Measurements from ENCODE around the gene CTAGE9.

Gene CTAGE9

DNA sequence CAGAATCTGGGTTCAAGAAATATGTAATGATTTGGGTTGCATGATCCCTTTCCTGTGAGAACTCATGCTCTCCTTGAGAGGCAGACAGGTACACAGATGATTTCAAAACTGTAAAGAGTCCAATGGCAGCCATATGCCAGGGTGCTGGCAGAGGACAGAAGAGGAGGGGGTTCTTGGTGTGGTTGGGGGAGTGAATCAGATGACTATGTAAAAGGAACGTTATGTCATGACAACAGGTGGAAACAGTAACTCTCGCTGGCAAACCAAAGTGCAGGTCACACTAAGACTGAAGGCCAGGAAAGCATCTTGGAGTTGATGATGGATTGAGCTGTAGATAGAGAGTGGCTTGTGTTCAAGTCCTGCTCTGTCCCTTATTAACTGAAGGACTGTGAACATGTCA lies 29.9 kb downstream of the CTAGE9 start:
- in situ Hi-C loops (cut with HindIII; ENCODE audit: low sequenced_read_pairs): no loop called here

DNA sequence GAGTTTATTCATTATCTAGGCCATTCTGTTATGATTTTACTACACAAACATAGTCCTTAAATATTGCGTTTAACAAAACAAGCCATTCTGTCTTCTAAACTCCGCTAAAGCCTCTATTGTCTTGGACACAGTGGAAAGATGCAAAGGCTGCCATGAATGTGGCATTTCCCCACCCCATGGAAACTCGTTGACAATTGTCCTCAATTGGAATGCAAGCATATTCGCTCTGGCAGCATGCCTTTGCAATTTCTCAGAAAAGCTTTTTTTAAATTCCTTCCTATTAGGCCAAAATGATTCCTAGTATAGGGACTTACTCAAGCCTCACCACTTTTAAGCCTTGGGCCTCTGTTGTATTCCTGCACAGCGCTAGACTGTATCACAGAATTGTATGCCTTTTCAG lies 32.4 kb downstream of the CTAGE9 start:
- in situ Hi-C loops (cut with HindIII; ENCODE audit: low sequenced_read_pairs): no loop called here

DNA sequence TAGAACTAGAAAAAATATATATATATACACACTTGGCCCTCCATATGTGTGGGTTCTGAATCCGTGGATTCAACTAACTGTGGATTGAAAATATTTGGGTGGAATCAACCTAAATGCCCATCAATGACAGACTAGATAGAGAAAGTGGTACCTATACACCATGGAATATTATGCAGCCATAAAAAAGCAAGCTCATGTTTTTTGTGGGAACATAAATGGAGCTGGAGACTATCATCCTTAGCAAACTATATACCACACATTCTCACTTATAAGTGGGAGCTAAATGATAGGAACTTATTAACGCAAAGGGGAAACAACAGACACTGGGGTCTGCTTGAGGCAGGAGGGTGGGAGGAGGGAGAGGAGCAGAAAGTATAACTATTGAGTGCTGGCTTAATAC lies 37.6 kb downstream of the CTAGE9 start:
- in situ Hi-C loops (cut with HindIII; ENCODE audit: low sequenced_read_pairs): no loop called here

DNA sequence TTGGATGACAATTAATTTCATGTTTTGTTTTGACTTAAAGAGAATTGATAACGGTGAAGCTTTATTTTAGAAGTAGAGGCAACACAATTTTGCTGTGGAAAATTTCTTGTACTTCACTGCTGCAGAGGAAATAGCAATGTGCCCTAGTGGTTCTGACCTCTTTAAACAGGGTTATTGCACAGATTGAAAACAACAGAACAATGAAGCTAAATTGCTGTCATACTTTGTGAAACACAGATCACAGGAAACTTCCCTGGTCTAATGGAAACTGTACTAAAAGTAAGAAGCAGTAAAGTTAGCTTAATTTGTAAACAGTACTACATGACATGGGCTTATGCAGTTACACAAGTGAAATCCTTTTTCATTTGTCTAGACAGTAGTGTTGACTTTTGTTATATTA lies 40.9 kb downstream of the CTAGE9 start:
- in situ Hi-C loops (cut with HindIII; ENCODE audit: low sequenced_read_pairs): no loop called here

DNA sequence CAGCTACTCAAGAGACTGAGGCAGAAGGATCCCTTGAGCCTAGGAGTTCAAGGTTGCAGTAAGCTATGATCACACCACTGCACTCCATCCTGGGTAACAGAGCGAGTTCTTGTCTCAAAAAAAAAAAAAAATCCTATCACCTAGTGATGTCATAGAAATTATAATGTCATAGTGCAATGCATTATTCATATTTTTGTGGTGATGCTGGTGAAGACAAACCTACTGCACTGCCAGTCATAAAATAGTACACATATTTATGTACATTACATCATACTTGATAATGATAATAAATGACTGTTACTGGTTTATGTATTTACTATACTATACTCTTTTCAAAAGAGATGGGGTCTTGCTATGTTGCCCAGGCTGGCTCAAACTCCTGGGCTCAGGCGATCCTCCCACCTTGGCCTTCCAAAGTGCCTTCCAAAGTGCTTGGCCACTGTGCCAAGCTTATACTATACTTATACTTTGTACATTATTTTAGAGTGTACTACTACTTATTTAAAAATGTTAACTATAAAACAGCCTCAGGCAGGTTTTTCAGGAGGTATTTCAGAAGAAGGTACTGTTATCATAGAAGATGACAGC lies 47.1 kb downstream of the CTAGE9 start:
- in situ Hi-C loops (cut with HindIII; ENCODE audit: low sequenced_read_pairs): no loop called here

DNA sequence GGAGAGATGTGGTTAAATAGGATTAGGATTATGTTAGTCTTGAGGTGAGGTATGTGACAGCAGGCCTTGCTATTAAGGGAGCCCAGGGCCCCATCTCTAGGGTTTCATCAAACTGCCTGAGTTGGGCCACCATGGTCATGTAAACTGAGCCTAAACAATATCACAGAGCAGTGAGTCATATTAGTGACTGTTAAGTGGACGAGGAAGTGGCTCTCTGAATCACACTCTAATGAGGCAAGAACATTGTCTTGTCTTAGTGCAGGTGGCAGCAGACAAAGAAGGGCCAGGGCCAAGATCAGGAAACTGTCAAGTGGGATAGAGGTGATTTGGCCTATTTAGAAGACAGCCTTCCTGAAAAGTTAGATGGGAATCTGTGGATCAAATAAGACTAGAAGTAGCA lies 50.6 kb downstream of the CTAGE9 start:
- in situ Hi-C loops (cut with HindIII; ENCODE audit: low sequenced_read_pairs): no loop called here

Data from endothelial cell of hepatic sinusoid (primary cell).